Gastrocnemius medialis (tissue), 4 donors: ENCODE data around the gene FCGR3B.
"Not testable (repeated sequence)": the region's sequence is repeated elsewhere in the genome, so short reads cannot be mapped to it uniquely, and the experiment has no call there.

Experiments
- CTCF ChIP-seq, 5 experiments: fragments of 450-650 bp in 3 of 5; fragments of 200-600 bp in 2 of 5; sonication (generic) in 2 of 5; IDR thresholded peaks in 4 of 5; conservative IDR thresholded peaks in 1 of 5; 1 replicate in 4 of 5; 2 replicates in 1 of 5; pipeline ENCODE4 v1.5.1; 2016 to 2019; ENCODE audit warnings: antibody characterized with exemption in 5 of 5, mild to moderate bottlenecking in 3 of 5, moderate library complexity in 3 of 5
- POLR2A ChIP-seq, 2 donors: fragments of 450-650 bp; IDR thresholded peaks; one replicate each; pipeline ENCODE4 v1.6.1; 2017; ENCODE audit warnings: antibody characterized with exemption in 2 of 2, mild to moderate bottlenecking in 2 of 2, moderate library complexity in 2 of 2

- not testable (repeated sequence) for TF ChIP-seq CTCF (IDR thresholded peaks at IDR 0.05 in 4 of 5, conservative IDR thresholded peaks at IDR 0.05 in 1 of 5); POLR2A (IDR thresholded peaks at IDR 0.05)
These were observed 11.7 kb upstream of the FCGR3B start for GRCh38 chr1:161642697-161643096.
